ENCODE measurements around the gene WNT3.
"Not testable (repeated sequence)": the region's sequence is repeated elsewhere in the genome, so short reads cannot be mapped to it uniquely, and the experiment has no call there.

The WNT3 gene

DNA sequence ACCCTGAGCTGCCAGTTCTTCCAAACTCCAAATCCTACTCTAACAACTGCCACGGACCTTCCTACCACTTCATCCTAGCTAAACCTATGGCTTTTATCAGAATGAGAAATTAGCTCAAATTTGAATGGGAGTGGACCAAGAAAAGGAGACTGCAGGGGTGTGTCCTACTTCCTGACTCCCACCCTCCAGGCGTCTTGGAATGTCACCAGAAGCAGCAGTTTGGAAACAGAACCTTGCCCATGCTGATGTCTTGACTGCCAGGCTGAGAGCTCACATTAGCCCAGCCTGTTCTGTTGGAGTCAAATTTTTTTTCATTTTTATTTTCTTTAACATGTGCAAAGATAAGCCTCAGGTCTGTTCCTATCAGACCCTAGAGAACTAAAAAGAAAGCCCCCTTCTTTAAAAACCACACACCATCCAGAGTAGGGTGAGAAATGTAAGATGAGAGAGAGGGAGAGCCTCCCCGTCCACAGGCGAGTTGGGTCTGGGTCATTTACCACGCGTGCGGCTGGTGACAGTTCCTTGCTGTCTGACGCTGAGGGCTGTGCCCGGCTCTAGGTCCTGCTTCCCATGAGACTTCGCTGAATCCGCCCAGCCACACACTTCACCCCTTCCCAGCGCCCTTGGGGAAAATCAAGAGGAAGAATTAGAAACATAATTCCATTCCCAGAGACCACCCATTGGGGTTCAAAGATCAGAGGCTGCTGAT is 54.3 kb downstream of the WNT3 start:
- no peak for DNase-seq

DNA sequence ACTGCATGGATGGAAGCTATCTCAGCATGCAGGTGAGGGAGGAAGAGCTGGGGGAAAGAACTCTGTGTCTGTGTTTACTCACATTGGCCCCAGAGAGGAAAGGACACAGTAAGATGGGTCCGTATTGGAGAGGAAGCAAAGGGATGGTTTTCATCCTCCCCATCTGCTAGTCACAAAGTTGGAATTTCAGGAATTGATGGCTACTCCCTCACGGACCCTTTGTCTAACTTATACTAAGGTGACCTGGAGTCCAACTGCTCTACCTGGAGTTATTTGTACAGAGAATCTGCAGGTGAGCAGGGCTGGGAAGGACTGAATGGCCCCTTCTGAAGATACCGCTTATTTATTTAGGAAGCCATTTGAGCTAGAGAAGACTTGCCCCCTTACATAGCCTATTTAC is 55.1 kb downstream of the WNT3 start:
- no peak for DNase-seq

DNA sequence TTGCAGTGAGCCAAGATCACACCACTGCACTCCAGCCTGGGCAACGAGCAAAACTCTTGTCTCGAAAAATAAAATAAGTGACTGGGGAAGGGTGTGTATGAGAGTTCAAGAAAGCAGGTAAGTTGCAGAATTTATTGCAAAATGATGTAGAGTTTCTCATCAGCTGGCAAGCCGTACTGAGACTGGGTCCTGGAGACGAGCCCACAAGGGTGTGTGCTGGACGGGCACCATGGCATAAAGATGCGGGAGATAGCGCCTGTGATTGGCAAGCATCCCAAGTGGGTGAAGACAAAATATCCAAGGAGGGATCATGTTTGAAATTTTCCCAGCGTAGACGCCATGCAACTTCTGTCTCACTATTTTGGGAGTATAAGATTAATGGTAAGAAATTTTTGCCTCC is 59.4 kb downstream of the WNT3 start:
- no peak for DNase-seq

DNA sequence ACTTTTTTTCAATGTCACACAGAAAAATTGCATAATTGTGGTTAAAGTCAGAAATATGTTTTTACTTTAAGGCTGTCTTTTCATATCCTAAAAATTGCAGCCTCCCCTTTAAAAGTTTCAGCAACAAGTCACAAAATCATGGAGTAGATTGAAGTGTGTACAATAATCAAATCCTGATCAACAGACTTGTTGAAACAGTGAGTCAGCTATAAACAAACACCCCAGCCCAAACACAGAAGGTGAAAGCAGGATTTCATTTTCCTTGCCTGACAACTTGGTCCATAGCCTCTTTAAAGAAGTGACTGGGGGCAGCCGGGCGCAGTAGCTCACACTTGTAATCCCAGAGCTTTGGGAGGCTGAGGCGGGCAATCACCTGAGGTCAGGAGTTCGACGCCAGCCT is 59.9 kb downstream of the WNT3 start:
- no peak for DNase-seq

DNA sequence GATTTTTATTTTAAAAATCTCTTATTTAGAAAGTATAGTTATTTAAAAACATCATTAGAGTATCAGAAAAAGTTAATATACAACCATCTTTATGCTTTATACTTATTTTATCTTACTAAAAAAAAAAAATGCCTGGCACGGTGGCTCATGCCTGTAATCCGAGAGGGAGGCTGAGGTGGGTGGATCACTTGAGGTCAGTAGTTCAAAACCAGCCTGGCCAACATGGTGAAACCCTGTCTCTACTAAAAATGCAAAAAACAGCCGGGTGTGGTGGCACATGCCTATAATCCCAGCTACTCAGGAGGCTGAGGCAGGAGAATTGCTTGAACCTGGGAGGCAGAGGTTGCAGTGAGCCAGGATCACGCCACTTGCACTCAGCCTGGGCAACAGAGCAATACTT is 60.9 kb downstream of the WNT3 start:
- not testable (repeated sequence) for DNase-seq

DNA sequence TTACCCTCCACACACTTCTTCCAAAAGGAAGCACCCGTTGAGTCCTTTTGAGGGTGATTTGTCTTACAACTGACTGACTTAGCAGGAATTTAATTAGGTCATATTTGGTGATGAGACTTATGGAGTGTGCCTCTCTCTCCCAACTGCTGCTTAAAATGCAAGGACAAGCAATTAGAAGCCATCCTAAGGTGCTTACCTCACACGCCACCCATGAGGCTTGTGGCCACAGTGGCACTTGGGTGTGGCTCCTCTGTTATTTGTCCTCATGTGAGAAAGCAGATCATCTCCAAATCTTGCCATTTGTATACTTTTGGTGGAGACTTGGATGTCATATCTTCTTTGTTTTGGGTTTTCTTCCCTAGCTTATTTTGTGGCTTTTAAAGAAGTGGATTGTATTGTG is 61.6 kb downstream of the WNT3 start:
- DNase-seq, result no peak

DNA sequence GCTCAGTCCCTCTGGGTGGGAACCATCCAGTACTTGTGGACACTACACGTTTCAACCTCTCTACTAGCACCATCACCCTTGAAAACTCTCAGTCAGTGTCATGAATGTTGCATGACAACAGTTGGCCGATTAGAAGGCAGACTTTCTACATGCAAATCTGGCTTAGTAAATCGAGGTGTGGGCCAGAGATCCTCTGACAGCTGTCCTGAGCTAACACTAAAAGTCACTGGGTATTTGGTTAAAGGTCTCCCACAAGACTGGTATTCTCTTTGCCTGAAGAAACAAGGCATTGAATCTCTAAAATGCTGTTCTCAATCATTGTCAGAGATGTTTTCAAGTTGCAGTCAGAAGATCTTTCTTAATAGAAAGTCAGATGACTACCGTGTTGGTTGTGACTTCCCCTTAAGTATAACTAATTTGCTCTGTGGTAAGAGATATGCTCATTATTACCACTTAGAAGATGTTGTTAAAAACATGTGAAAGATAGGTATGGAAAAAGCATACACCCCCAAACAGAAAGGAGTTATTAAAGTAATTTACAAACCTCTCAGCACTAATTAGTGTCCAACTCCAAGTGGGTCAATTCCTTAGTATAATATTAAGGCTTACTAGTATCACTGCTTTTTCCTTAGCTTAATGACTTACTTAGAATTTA is 62.3 kb downstream of the WNT3 start:
- no peak for DNase-seq

DNA sequence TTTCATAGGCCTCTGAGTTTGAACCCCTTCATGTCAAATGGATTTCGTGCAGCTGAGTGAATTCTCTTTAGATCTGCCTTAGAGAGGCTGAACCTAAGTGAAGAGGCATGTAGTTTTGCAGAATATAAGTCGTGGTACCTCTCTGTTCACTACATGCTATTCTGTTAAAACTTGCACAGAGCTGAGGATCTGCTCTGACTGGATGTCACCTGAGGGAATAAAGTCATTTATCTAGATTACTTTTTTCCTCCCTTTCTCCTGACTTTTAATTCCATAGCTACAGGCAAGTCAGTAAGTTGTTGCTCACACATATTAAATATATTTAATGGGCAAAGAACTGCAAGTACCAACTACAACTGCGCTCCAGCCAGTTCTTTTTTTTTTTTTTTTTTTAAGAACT is 64.7 kb downstream of the WNT3 start:
- no peak for DNase-seq

DNA sequence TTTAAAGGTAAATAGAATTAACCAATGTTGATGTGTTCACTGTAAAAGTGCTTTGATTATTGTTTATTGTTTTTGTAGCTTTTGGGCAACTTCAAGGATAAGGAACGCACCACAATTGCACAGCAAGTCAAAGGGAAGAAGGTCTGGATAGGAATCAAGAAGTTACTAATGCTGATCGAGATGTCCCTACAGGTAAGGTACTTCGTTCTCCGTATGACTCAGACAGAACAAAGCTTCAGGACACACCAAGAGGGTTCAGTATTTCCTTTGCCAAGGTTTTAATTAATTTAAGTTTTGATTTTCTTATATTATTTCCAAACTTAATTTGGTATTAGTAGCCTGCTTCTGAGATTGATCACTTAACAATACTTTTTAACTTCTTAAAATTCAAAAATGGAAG is 67.1 kb downstream of the WNT3 start:
- no peak for DNase-seq

DNA sequence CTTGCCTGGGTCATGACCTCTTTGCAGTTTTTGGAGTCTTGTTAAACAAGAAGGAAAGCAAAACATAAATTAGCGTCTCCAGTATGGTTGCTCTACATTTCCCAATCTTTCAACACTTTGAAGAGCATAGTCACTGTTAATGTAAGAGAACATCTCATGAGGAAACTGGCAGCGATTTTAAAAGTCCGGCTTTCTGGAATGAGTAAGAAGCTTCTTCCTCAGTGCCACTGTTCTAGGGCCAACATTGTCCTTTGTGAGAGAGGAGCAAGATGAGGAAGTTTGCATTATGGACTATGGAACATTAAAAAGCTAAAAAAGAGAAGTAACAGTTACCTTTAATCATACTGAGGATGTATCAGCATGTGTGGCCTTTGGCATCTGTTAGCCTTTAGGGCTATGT is 73.1 kb downstream of the WNT3 start:
- no peak for DNase-seq

DNA sequence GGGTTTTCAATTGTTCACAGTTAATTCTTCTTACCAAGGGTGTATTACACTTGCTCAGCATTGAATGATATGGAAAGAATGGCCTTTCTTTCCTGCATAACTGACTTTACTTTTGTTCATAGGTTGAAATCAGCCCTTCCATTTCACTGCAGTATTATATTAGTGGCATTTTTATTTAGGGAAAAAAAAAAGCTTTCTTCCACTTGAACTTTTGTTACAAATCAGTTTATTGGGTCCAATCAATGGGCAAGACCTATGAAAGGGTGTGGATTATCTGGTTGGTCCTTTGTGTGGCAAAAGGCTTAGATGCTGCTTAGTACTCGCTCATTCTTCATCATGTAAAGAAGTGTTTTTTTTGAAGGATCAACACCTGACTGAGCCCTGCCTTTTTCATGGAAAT is 74.1 kb downstream of the WNT3 start:
- no peak for DNase-seq

DNA sequence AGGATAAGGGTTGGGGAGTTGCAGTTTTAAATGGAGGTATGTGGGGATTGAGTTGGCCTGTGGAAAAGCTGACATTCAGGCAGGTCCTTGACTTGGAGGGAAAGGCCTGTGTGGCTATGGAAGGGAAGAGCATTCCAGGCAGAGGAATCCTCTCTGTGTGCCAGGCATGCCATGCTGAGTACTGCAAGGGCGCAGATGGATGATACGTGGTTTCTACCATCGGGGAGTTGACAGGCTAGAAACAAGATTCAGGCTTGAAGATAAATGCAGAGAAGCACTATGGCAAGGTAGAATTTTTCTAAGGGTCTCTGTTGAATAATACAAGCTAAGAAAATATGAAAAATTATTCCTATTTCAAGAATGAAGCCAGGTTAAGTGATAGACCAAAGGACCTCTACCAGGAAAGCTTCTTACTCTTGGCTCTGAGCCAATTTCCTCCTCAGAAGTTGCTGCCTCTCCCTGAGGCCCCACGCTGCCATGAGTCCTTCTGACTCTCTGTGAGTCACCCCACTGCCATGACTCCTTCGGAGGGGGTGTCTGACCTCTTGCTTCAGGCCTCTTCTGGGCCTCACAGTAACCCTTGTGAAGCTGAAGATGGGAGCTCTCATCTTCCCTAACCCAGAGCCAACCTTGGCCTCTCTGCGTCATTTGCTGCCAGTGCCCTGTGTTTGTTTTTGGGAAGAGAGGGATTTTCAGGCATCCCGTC is 75.8 kb downstream of the WNT3 start:
- no peak for DNase-seq

DNA sequence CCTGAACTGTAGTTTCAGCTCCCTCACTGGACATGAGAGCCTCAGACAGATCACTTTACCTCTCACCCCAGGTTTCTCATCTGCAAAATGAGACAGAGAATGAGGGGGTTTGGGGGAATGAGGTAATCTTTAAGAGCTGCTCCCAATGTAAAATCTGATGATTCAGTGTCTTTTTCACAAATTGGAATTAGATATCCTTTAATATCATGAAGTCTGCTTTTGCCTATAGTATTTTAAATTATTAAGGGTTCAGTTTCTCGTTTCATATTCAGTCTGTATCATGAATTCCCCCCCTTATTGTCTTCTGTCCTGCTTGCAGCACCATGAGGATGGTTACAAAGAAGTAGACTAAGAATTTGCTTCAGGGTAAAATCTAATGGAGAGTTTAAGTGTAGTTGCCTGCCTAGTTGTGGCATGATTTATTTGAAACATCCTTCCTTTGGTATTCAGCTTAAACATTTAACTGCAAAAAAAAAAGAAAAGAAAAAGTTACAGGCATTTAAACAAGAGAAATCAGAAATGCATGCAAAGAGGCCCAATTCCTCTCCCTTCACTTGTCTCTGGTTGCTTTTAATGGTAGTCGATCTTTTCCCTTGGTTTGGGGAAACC is 77.3 kb downstream of the WNT3 start:
- DNase-seq, result no peak

DNA sequence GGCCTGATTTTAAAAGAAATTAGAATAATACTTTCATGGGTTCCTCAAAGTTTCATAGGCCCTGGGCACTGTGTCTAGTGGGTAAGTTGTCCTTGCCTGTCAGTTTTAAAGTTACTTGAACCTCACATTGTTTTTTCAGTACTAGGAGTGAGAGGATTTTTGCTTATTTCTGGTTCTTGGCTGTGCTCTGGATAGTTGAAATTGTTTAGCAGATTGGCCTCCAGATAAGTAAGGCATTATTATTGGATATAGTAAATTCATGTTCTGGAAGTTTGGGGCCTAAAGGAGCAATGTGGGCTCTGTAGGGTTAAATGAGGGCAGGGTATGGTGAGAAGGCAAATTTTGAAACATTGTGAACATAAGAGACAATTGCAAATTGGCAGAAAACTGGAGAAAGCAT is 78.5 kb downstream of the WNT3 start:
- no peak for DNase-seq

DNA sequence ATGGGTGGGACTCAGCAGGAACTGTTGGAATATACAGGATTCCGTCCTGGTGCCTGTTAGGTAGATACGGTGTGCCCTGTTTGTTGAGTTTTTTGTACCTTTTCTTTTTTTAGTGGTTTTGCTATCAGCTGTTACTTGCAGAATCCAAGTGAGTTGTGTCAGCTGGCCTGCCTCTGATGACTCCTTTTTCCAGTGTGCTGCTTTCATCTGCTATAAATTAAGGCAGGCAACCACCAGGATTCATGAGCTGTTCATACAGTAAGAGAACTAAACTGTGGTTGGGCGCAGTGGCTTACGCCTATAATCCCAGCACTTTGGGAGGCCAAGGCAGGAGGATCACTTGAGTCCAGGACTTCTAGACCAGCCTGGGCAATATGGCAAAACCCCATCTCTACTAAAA is 79.9 kb downstream of the WNT3 start:
- no peak for DNase-seq

DNA sequence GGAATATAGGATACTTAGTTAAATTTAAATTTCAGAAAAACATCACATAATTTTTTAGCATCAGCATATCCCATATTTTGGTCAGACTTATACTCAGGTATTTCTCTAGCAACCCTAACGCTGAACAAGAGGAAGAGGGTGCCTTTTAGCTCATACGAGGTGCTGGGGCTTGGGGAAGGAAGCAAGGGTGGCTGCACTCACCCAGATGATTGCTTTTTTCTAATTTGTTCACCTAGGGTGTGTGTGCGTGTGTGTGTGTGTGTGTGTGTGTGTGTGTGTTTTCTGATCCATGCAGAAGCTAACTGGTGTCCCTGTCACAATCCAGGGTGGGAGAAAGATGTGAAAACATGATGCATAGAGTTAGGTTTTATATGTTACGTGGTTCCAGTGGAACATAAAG is 81.2 kb downstream of the WNT3 start:
- no peak for DNase-seq

DNA sequence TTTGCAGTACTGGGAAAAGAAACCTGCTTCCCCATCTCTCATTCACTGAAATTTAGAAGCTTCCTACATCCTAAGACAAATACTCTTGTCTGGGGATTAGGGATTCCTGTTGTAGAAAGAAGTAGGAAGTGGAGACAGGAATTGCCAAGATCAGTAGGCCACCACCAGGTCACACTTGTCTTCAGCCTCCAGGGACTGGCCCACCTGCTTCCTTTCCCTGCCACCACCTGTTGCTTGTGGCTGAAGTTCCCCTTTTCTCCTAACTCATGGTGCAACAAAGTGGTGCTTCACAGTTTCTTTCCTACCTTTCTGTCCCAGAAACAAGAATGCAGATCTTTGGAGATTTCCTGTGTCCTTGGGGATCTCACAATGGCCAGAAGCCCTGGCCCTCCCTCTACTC is 82.4 kb downstream of the WNT3 start:
- DNase-seq, result no peak

DNA sequence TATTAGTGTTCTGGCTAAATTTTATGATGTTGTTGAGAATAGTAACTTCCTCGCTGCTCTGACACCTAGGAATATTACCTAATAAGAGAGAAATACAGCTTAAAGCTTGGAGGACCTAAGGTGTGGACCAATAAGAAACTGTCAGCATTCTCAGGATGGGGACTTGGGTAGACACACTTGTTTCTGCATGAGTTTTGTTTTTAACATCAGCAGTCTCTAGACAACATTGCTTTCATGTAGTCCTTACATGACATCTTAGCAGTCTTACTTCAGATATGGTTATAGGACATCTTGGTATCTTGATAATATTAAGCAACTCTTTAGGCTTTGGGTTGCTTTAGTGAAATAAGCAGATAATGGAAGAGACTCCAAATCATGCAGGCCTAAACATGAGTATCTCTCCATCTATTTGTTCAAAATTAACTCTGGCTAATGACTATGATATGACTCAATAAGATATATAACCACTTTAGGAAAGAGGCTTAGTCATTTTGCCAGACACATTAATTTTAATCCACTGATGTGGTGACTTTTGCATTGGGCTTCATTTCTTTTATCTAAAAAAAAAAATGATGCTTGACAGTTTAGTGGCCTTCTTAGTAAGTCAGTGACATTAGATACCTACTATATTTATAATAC is 84.5 kb downstream of the WNT3 start:
- DNase-seq, result no peak

DNA sequence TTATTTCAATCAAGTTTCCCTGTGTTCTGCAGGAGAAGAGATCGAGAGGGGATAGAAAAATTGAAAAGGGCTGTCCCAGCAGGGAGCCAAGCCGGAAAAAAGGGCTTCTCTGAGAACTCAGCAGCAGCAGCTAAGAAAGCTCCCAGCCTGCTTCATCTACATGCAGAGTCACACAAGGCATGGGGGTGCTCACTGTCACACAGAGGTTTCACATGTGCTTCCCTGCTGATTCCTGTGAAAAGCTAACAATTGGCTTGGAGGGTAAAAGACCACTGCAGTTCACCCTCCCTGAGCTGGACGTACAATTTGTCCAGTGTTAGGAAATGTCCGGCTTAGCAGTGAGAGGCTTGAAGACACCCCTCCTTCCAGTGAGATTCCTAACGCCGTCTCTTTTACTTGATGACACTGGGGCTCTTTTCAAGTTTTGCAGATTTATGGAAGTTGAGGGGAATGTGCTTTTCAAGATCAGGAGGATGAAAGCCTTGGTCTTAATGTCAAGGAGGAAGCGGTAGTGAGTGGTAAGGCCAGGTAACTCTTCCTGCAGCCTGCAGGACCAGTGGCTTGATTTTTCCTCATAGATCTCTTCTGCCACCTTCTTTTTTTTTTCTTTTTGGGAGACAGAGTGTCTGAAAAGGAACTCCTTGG is 85.6 kb downstream of the WNT3 start:
- DNase-seq, result no peak

DNA sequence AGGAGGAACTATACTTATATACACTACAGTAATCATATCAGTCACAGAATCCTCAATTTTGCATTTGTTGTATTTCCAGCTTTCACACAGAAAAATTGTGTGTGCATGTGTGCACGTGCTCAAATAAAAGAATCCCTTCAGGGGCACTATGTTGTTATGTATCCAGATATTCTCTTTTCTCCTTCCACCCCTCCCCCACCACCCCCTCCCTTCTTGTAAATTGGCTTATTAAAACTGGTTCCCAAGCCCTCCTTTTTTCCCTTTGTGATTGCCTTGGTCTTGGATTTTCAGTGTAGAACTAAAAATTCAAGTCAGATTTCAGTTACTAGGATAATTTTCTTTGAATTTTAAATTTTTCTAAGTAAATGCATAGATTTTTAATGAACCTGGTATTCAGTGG is 86.3 kb downstream of the WNT3 start:
- DNase-seq, result no peak

DNA sequence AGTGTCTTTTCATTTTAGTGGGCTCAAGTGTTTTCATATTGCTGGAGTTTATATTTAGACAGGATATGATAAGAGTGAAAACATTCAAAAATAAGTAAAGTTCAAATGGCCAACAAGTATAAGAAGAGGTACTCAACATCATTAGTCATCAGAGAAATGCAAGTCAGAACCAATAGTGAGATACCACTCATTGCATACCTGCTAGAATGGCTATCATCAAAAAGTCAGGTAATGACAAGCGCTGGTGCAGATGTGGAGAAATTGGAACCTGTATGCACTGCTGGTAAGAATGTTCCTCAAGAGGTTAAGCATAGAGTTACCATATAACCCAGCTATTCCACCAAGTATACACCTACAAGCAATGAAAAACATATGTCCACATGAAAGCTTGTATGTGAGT is 87.8 kb downstream of the WNT3 start:
- no peak for DNase-seq

DNA sequence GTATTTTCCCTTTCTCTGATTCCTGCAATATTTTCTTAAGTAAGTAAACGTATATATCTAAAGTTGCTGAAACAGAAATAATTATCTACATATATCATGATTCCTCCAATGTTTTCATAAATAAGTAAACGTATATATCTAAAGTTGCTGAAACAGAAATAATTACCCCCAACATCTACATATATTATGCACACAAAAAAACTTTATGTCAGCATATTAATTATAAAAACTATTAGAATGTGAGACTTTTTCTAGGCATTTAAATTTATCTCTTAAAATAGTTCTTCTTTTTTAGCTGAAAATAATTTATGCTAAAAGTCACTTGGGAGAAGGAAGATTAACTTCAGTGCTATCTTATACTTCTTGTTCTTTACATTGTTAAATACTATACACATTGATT is 88.5 kb downstream of the WNT3 start:
- no peak for DNase-seq

Measured in NCI-H524 (cell line).